MCF 10A (cell line): ENCODE measurements around the gene PRRX2. TPM values are rescaled to one million over a fixed set of nuclear protein-coding genes. Genes with fewer than 3 reads are reported as not detected.

Experiments
- BruUV-seq: library from RNA; stranded (reverse); fragments of 400-500 nt; replicated peaks from 2 replicates; lab custom pipeline; 2021; lab: Mats Ljungman, UMichigan
- CTCF ChIA-PET: fragments of 300-600 bp; sonication (Branson Sonifier 250); formaldehyde crosslinking; extraction: SDS; loops from one replicate; lab custom pipeline; 2021; ENCODE audit warnings: antibody characterized with exemption, inconsistent platforms; lab: Yijun Ruan, JAX
- POLR2A ChIA-PET: fragments of 300-600, 350-650 bp; sonication (Branson Sonifier 250); formaldehyde crosslinking; extraction: SDS; loops from one replicate; lab custom pipeline; 2020; ENCODE audit warnings: antibody characterized with exemption, inconsistent platforms; lab: Yijun Ruan, JAX
- DNase-seq: peaks from one replicate; pipeline ENCODE4 v3.0.0-alpha.2; 2018; ENCODE audit not compliant: unreplicated experiment
- H3K27ac Mint-ChIP-seq: one replicate; pipeline ENCODE4 v1.8.0; 2022; ENCODE audit warnings: mild to moderate bottlenecking, low read depth, mixed read lengths; ENCODE audit not compliant: unreplicated experiment
- H3K27me3 Mint-ChIP-seq: one replicate; pipeline ENCODE4 v1.8.0; 2022; ENCODE audit warnings: mixed read lengths; ENCODE audit not compliant: insufficient read depth, unreplicated experiment
- H3K36me3 Mint-ChIP-seq: one replicate; pipeline ENCODE4 v1.8.0; 2022; ENCODE audit warnings: mild to moderate bottlenecking, moderate library complexity, mixed read lengths; ENCODE audit not compliant: insufficient read depth, unreplicated experiment
- H3K4me1 Mint-ChIP-seq: one replicate; pipeline ENCODE4 v1.8.0; 2022; ENCODE audit warnings: mixed read lengths; ENCODE audit not compliant: insufficient read depth, unreplicated experiment
- H3K4me3 Mint-ChIP-seq: one replicate; pipeline ENCODE4 v1.8.0; 2022; ENCODE audit warnings: mild to moderate bottlenecking, moderate library complexity, mixed read lengths; ENCODE audit not compliant: unreplicated experiment
- H3K9me3 Mint-ChIP-seq: one replicate; pipeline ENCODE4 v1.8.0; 2022; ENCODE audit warnings: mixed read lengths; ENCODE audit not compliant: unreplicated experiment
- intact Hi-C: fragments of 100-400 bp; cut with micrococcal nuclease; formaldehyde crosslinking; loops from 2 replicates; pipeline ENCODE4 v1.14.1; 2022
- total RNA-seq: library from RNA; stranded (reverse); gene quantifications from 2 replicates; pipeline ENCODE4 v1.2.3, GENCODE V29; 2022
- TF ChIP-seq, protein P1 (sequence below): fragments of 200-600 bp; IDR thresholded peaks from one replicate; pipeline ENCODE4 v1.8.0; 2022; ENCODE audit warnings: antibody characterized with exemption, mild to moderate bottlenecking; ENCODE audit not compliant: unreplicated experiment

PRRX2 gene
- total RNA-seq, 1 experiment from 2014 or later: not detected

- no TSS peak for BruUV-seq
- DNase-seq: no peak
- H3K27ac Mint-ChIP-seq: no peak overlapping the region
- TF ChIP-seq, protein P1, sequence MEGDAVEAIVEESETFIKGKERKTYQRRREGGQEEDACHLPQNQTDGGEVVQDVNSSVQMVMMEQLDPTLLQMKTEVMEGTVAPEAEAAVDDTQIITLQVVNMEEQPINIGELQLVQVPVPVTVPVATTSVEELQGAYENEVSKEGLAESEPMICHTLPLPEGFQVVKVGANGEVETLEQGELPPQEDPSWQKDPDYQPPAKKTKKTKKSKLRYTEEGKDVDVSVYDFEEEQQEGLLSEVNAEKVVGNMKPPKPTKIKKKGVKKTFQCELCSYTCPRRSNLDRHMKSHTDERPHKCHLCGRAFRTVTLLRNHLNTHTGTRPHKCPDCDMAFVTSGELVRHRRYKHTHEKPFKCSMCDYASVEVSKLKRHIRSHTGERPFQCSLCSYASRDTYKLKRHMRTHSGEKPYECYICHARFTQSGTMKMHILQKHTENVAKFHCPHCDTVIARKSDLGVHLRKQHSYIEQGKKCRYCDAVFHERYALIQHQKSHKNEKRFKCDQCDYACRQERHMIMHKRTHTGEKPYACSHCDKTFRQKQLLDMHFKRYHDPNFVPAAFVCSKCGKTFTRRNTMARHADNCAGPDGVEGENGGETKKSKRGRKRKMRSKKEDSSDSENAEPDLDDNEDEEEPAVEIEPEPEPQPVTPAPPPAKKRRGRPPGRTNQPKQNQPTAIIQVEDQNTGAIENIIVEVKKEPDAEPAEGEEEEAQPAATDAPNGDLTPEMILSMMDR: no peak
- ChIA-PET POLR2A (interaction anchor here (1.2 to 1.3 kb wide), 2 partner anchors 11 to 22 kb away, joined by 3 read pairs; no protein-coding TSS in a partner anchor), CTCF (interaction anchor here (0.5 to 1.1 kb wide), 3 partner anchors 11 to 333 kb away, joined by 3 to 9 read pairs (median 3); no protein-coding TSS in a partner anchor)
- no peaks in the 10 kb centered on the region for H3K4me1 Mint-ChIP-seq
- no peaks in the 10 kb centered on the region for H3K36me3 Mint-ChIP-seq
- peaks cover 17% of the 10 kb centered on the region for H3K27me3 Mint-ChIP-seq
- H3K9me3 Mint-ChIP-seq: no peaks in the 10 kb centered on the region
- no peak overlapping the region for H3K4me3 Mint-ChIP-seq
- intact Hi-C loops: no loop called here
Observed at GRCh38 chr9:129716091-129716490, 50.6 kb downstream of the PRRX2 start.

GRCh38 chr9:129717991-129718390 lies 52.5 kb downstream of the PRRX2 start:
- Mint-ChIP-seq H3K9me3 (no peaks in the 10 kb centered on the region), H3K27me3 (peaks cover 17% of the 10 kb centered on the region), H3K4me1 (no peaks in the 10 kb centered on the region), H3K27ac (no peak overlapping the region), H3K36me3 (no peaks in the 10 kb centered on the region), H3K4me3 (no peak overlapping the region)
- ChIA-PET CTCF (interaction anchor here (0.9 to 1.1 kb wide), 3 partner anchors 12 to 76 kb away, joined by 3 to 6 read pairs (median 4); partner anchors contain the start of gene ASB6), POLR2A (interaction anchor here (0.7 kb wide), 1 partner anchor 72 kb away, joined by 3 read pairs; no protein-coding TSS in a partner anchor)
- intact Hi-C loops: no loop called here
- DNase-seq: no peak
- BruUV-seq: no TSS peak
- TF ChIP-seq, protein P1: no peak

GRCh38 chr9:129718647-129719046 lies 53.2 kb downstream of the PRRX2 start:
- H3K36me3 Mint-ChIP-seq: no peaks in the 10 kb centered on the region
- POLR2A ChIA-PET: interaction anchor here (0.7 kb wide), 1 partner anchor 71 kb away, joined by 3 read pairs; no protein-coding TSS in a partner anchor
- no peak overlapping the region for H3K4me3 Mint-ChIP-seq
- no TSS peak for BruUV-seq
- TF ChIP-seq, protein P1: no peak
- peaks cover 17% of the 10 kb centered on the region for H3K27me3 Mint-ChIP-seq
- no peak for DNase-seq
- H3K9me3 Mint-ChIP-seq: no peaks in the 10 kb centered on the region
- CTCF ChIA-PET: interaction anchor here (0.9 to 1.1 kb wide), 3 partner anchors 12 to 77 kb away, joined by 3 to 6 read pairs (median 4); partner anchors contain the start of gene ASB6
- intact Hi-C loops: no loop called here
- no peaks in the 10 kb centered on the region for H3K4me1 Mint-ChIP-seq
- no peak overlapping the region for H3K27ac Mint-ChIP-seq

- Mint-ChIP-seq H3K27me3 (peaks cover 17% of the 10 kb centered on the region), H3K4me3 (no peak overlapping the region), H3K27ac (no peak overlapping the region), H3K4me1 (no peaks in the 10 kb centered on the region), H3K36me3 (no peaks in the 10 kb centered on the region), H3K9me3 (no peaks in the 10 kb centered on the region)
- TF ChIP-seq, protein P1: no peak
- CTCF ChIA-PET: no interaction called here
- DNase-seq: no peak
- no TSS peak for BruUV-seq
- intact Hi-C loops: no loop called here
- POLR2A ChIA-PET: no interaction called here
Observed at GRCh38 chr9:129719135-129719534, 53.7 kb downstream of the PRRX2 start.
